Activated CD4-positive, alpha-beta T cell treated with anti-CD3 and anti-CD28 coated beads for 1 hour (primary cell): ENCODE results near the gene SGSM2.

Source experiments
- DNase-seq: peaks from one replicate; pipeline ENCODE4 v3.0.0-alpha.2; 2020

SGSM2 gene

GRCh38 chr17:2427215-2427614, 89.9 kb downstream of the SGSM2 start:
- DNase-seq = no peak

- no peak for DNase-seq
These were observed 90.6 kb downstream of the SGSM2 start for GRCh38 chr17:2427910-2428309.
